Gastroesophageal sphincter (tissue), 2 donors: ENCODE results near the gene TRABD2B.

ENCODE experiments used
- EP300 ChIP-seq: sonication (generic); formaldehyde crosslinking; IDR thresholded peaks from one replicate; pipeline ENCODE4 v1.6.1; 2017; ENCODE audit warnings: antibody characterized with exemption, mild to moderate bottlenecking
- POLR2A ChIP-seq, 2 donors: fragments of 450-650 bp; IDR thresholded peaks; one replicate each; pipeline ENCODE4 v1.6.1; 2017; ENCODE audit warnings: antibody characterized with exemption in 2 of 2, mild to moderate bottlenecking in 2 of 2, moderate library complexity in 1 of 2
- POLR2AphosphoS5 ChIP-seq: sonication (generic); formaldehyde crosslinking; IDR thresholded peaks from one replicate; pipeline ENCODE4 v1.6.1; 2017; ENCODE audit warnings: antibody characterized with exemption

DNA sequence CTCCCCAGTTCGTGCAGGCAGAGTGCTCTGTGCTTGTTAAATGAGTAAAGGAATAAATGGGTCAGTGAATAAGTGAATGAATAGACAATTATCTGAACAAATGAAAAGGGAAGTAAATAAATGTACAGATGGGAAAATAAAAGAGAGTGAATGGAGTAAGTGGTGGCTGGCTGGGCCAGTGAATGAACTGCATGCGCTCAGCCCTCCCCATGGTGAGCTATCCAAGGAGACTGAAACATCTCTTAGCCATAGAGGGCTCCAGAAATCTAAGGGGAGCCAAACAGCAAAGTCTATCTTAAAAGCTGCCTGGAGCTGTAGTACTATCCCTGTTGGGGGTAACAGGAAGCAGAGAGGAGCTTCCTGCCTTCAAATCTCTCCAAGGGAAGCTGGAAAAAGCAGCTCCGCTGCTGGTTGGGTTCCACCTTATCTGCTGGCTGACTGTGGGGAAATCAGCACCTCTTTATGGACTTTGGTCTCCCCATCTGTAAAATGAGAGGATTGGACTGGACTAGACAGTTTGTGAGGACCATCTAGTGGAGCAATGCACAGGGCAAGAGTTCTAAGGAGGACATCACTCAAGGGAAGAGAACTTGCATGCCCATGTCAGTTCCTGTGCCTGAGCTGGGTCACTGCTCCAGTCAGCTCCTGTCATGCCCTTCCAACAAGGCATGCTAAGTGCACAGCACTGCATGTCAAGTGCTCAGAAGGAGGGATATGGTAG is 77.9 kb downstream of the TRABD2B start:
- TF ChIP-seq POLR2AphosphoS5 (no peak), EP300 (no peak), POLR2A (IDR thresholded peaks at IDR 0.05) (no peak)
